GM10847 (cell line): ENCODE results near the gene GAK.

Source experiments
- POLR2A ChIP-seq: IDR thresholded peaks from 2 replicates; pipeline ENCODE4 v1.6.1; 2011; ENCODE audit not compliant: insufficient read length; ENCODE audit errors: extremely low read depth

GAK gene

DNA sequence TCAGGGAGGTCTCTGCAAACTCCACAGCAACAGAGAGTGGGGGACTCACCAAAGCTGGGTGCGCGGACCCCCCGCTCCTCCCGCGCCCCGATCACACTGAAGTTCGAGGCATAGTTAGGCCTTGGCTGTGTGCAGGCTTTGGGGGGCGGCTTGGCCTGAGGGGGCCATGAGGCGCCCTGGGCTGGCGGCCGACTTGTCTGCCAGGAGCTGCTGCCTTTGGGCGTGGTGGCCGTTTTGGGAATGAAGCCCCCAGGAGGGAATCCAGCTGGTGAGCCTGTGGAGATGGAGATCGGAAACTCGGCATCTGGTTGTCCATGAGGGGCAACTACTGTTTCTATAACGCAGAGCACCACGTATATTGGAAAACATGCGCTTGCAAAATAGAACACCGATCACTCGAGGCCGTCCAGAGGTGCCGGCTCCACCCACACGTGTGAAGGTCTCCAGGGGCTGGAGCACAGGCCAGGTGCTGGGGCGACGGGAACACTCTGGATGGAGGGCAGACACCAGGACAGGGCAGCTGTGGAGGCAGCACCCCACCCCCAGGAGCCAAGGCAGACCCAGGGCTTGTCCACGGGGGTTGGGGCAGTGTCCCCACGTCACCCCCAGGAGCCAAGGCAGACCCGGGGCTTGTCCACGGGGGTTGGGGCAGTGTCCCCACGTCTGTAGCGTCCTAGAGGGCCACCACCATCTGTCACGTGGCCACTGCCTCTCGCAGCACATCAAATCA is 80.2 kb downstream of the GAK start:
- TF ChIP-seq POLR2A: no peak

DNA sequence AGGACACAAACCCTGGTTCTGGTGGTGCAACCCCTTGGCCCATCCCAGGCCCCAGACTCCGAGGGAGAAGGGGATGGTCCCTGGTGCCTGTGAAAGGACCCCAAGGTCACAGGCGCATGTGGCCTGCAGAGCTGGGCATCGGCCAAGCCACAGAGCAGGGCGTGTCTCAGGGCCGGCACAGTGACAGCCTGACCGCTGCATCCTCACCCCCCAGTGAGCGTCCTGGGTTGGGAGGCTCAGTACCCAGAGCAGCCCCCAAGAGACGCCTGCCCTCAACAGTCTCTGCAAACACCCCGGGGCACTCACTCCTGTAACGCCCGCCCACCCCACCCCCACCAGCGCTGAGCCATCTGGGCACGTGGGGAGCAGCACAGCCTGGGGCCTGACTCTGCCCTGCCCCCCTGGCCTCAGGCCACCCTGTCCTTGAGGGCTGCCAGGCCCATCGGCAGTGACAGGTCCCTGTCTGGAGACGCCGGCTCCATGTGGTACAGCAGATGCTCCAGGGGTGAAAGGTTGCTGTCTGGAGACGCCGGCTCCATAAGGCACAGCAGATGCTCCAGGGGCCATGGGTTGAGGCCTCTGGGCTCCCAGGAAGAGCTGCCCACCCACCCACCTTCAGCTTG is 81.7 kb downstream of the GAK start:
- TF ChIP-seq POLR2A: no peak

DNA sequence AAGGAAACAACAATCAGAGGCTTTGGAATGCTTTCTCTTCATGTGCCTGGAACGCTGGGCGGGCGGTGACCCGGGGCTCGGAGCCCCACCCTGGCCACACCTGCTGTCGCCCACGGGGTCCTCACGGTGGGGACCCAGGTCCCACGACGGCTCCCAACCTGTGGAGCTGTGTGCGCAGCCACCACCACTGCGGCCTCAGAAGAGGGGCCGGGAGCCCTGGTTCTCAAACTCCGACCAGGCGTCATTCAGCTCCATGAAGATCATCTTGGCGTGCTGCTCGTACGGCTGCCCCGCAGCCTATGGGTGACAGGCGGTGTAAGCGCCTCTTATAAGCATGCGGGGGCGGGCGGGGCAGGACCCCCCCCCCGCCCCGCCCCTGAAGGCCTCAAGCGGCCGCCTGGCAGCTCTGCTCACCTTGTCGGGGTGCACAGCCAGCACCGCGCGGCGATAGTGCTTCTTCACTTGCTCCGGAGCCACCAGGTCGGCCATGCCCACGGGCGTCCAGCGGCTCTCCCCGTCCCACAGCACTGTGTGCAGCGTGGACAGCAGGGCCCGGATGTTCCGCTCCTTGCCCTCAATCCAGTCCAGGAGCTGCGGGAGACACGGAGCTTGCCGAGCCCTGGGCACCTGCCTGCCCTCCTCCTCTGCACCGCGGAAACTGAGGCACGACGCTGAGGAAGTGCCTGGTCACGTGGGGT is 82.5 kb downstream of the GAK start:
- no peak for TF ChIP-seq POLR2A

DNA sequence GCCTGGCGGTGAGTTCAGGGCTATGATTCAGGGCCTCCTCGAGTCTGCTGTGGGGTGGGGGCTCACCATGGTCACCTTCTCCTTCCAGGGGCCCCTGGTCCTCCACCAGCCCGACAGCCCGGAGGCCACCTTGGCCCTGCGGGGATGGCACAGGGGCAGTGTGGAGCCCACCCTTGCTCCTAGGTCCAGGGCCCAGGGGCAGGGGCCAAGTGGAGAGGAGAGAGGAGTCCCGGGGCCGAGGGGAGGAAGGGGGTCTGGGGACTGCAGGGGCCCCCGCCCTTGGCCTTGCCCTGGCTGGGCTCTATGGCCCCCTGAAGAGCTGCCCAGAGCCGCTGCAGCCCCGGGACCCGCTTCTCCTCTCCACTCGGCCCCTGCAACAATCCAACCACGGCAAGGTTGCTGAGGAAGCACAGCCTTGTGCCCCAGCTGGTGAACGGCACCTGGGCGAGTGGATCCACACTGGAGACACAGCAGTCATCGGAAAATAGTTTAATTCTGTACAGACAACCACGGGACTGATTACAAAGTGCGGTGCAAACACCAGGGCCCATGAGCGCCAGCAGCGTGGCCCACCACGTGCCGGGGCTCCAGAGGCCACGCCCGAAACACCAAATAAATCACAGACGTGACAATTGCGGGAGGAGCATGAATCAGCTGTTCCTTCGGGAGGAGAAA is 83.2 kb downstream of the GAK start:
- no peak for TF ChIP-seq POLR2A

DNA sequence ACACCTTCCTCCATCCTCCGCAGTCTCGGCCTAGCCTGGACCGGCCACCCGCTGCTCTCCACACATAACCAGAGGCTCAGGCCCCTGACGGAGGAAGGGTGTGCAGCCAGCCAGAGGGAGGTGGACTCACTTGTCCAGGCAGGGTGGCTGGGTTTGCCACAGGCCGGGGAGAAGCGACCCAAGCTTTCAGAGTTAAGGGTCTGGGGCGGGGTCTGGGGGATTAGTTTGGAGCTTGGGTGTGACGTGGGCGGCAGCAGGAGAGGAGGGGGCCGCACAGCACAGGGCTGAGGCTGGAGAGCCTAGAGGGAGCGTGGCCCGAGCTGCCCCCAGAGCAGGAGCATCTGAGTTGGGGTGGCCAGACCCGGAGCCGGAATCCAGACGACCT is 83.8 kb downstream of the GAK start:
- TF ChIP-seq POLR2A: no peak

DNA sequence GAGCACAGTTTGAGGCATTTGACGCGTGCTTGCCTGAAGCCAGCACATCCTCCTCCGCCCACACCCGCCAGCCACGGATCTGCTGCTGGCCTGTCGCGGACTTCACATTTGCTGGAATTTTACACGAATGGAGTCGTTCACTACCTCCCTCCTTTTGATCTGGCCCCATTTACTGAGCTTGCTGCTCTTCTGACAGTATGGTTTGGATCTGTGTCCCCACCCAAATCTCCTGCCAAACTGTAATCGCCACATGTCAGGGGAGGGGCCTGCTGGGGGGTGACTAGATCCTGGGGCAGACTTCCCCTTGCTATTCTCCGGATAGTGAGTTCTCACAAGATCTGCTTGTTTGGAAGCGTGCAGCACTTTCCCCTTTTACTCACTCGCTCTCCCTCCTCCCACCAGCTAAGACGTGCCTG is 86.3 kb downstream of the GAK start:
- no peak for TF ChIP-seq POLR2A

DNA sequence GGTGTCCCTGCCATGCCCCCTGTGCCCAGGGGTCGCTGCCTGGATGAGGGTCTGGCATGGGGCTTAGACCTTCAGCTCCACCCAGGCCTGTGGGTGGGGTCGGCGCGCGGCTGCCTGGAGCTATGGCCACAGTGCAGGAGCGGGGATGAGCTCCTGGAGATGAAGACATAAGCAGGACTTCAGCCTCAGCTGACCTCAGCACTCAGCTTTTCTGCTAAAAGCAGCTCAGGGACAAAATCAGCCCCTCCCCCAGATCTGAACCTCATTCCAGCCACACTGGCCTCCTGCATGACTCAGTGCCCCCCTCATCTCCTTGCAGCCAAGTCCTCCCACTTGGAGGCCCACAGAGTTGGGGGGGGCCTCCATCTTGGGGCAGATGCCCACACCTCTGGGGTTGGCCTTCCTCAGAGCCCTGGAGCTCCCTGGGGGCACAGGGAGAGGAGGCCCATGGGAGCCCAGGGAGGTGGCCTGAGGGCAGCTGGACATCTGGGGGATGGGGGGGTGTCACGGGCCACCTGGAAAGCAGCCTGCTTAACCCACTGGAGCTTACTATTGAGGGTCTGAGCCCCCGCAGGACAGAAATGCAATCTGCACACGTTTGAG is 86.8 kb downstream of the GAK start:
- TF ChIP-seq POLR2A: no peak

DNA sequence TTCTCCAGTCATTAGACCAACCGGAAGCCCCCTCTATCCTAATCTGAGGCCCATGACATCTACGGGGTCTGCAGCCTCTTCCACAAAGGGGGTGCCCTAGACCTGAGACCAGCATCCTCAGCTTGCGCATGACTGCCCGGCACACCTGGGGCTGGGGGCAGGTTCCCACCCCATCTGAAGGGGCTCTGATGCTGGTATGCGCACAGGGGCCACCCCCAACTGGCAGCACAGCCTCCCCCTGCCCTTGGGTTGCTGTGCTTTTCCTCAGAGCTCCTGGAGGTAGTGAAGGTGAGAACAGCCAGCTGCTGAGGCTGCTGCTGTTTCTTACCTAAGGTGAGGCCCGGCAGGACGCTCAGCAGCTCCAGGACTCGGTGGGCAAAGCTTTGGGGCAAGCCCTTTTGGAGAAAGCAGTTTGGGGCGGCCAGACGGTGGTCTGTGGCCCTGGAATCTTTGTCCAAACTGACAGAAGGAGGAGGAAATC is 87.3 kb downstream of the GAK start:
- TF ChIP-seq POLR2A: no peak

DNA sequence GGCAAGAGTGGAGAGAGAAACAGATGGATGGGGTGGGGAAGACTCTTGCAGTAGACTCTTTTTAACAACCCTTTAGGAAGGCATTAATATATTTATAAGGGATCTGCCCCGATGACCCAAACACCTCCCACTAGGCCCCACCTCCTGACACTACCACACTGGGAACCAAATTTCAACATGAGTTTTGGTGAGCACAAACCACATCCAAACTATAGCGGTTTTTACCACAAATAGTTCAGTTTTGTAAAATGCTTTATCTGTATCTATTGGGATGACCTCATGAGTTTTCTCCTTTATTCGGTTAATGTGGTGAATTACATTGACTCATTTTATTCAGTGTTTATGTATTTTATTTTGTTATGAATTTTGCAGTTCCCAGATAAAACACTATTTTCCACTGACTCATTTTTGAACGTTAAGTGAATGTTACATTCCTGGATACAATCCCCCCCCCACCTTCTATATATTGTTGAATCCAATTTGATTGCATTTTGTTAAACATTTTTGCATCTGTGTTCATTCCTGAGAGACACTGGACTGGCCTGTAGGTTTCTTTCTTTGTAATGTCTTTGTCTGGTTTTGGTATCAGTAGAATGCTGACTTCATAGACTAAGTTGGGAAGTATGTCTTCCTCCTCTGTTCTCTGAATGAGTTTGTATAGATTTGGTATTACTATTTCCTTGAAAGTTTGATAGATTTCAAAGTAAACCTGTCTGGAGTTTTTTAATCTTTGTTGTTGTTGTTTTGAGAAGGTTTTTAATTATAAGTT is 92.3 kb downstream of the GAK start:
- TF ChIP-seq POLR2A: no peak

DNA sequence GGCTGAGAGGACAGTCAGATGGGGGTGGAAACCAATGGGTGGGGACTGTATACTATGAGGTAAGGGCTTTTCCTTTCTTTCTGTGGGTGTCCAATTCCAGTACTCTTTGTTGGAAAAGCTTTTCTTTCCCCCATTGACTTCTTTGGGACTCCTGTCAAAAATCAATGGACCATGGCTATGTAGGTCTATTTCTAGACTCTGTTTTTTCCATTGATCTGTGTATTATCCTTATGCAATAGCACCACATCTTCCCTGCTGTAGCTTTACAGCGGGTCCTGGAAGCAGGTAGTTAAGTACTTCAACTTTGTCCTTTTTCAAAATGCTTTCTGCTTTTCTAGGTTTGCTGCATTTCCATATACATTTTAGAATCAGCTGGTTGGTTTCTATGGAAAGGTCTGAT is 94.3 kb downstream of the GAK start:
- TF ChIP-seq POLR2A: no peak

DNA sequence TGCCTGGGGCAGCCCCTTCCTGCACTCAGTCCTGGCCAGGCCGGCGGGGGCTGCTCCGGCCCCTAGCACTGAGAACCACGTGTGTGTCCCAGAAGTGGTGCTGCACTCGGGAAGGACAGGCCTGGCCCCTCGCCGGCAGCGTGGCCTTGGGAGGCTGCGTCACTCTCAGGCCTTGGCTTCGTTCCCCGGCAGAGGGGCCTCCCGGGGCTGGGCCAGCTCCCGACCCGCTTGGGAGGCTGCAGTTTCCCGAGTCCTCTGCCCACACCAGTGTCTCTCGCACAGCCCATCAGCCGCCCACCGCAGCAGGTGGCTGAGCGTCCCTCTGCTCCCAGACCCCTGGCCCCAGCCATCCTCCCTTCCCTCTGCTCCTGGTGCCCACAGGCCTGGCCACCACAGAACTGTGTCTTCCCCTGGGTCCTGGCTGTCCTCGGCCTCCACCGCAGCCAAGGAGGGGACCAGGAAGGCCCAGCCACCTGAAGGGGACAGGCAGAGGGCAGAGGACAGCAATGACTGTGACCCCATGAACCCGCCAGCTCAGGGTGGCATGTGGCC is 95.3 kb downstream of the GAK start:
- TF ChIP-seq POLR2A: no peak

DNA sequence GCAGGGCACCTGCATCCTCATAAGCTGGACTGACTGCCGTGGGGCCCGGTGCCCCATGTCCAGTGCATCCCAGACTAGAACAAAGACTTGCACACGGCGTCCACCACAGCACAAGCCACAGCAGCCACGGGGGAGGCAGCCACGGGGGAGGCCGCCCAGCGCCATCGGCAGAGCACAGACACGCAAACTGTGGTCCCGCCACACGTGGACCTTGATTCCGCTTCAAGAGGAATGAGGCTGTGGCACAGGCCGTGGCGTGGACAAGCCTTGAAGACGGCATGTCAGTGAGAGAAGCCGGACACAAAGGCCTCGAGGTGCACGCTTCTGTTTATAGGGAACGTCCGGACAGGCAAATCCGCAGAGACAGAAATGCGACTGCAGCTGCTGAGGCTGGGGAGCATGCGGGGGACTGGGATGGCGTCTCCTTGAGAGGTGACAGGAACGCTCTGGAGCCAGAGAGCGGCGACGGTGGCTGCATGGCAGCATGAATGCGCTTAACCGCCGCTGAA is 96.1 kb downstream of the GAK start:
- TF ChIP-seq POLR2A: no peak

DNA sequence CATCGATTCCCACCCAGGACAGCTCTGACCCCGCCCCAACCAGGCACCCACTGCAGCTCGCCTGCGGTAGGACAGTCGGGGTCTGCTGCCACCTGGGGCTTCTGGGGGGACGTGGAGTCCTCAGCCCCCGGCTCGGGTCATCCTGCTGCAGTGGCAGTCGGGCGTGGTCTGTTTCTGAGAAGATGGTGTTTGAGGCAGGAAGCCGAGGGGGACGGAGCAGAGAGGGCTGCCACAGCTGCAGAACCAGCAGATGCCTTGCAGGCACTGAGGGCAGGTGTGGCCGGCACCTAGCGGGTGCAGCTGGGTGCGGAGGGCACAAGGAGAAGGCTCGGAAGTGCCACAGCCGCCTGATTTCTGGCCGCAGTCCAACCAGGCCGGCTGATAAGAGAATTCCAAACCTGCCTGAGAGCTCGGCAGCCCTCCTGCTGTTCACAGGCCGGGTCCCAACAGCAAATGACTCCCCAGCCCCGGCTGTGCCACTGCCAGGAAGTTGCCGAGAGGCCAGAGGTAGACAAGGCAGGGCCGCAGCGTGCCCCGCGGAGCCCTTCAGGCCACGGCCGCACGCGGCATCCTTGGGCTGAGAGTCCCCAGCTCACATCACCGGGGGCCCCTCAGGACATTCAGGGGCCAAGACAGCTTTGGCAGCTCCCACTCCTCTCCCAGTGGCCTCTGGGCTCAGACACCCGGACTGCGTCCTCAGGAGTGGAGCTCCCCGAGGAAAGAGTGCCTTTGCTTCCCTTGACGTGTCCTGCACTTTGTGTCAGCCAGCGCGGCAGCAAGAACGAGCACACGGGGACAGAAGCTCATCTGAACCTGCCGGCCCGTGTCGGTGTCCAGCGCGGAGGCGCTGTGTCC is 96.7 kb downstream of the GAK start:
- TF ChIP-seq POLR2A: no peak
